ENCODE measurements around the gene SOCS1.

The SOCS1 gene

DNA sequence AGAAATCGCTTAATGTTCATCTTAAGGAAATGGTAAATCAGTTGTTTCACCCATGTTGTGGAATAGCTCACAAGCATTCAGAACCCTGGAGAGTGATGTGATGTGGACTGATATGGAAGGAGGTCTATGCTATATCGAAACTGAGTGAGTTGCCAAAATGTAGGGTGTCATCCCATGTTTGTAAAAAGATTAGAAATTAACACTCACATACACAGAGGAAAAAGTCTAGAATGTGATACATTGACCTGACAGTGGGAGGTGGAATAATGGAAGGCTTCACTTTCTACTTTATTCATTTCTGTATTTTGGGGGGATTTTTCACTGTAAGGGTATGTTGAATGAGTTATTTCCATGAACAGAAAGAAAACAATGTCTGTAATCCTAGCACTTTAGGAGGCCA, 29.8 kb upstream of the SOCS1 start:
- no peak for DNase-seq (ENCODE audit: low spot score)

DNA sequence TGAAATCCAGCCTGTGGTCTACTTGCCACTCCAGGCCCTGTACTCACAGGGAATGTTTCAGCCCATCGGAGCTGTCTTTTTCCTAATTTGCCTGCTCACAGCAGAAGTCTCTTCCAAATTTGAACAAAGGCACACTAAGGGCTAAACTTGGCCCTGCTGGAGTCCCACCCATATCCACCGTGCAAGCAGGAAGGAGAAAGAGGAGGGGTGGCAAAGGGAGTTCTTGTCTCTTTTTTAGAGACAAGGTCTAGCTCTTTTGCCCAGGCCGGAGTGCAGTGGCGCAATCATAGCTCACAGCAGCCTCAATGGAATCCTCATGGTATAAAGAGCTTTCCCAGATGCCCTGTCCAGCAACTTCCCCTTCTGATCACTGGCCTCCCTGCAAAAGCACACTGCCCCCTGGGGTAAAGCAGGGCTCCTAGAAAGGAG, 27.8 kb upstream of the SOCS1 start:
- no peak for DNase-seq (ENCODE audit: low spot score)

DNA sequence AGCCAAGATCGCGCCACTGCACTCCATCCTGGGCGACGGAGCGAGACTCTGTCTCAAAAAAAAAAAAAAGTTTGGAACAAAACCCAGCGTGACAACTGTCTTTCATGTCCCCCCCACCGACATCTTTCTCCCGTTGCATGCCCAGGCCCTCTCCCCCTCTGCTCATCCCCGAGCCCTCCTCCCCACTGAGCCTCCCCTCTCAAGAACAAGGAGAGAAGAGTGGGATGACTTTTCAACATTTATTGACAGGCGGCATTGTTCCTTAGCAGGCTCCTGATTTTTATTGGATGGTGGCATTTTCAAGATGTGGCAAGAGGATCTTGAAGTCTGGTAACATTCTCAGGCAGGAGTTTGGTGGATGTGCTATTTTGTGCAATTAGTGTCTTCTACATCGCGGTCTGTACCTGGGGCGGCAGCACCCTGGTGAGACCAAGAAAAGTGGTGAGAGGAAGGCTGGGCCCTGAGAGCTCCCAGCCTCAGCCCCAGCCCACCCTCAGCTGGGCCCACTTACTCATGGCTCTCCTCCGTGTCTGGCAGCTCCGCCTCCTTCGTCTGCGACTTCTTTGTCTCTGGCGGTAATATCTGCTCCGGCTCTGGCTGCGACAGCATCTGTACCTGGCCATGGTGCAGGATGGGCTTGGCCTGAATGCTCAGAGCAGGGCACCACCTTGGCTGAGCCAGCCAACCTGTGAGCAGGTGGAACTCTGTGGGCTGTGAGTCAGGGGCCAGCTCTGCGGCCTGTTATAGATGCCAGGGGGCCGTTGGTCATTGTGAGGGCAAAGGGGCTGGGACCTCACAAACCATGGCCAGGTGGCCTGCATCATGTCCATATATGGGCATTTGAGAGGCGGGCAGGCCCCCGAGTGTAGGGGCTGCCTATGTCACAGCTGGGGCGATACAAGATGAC, 24.9 kb upstream of the SOCS1 start, which contains the start of gene PRM1:
Gene PRM1 (minus strand): TSS at position 715 of the 907 bp plus-strand sequence. CDS start 92 bp downstream, at position 623.
- no peak for DNase-seq (ENCODE audit: low spot score)

DNA sequence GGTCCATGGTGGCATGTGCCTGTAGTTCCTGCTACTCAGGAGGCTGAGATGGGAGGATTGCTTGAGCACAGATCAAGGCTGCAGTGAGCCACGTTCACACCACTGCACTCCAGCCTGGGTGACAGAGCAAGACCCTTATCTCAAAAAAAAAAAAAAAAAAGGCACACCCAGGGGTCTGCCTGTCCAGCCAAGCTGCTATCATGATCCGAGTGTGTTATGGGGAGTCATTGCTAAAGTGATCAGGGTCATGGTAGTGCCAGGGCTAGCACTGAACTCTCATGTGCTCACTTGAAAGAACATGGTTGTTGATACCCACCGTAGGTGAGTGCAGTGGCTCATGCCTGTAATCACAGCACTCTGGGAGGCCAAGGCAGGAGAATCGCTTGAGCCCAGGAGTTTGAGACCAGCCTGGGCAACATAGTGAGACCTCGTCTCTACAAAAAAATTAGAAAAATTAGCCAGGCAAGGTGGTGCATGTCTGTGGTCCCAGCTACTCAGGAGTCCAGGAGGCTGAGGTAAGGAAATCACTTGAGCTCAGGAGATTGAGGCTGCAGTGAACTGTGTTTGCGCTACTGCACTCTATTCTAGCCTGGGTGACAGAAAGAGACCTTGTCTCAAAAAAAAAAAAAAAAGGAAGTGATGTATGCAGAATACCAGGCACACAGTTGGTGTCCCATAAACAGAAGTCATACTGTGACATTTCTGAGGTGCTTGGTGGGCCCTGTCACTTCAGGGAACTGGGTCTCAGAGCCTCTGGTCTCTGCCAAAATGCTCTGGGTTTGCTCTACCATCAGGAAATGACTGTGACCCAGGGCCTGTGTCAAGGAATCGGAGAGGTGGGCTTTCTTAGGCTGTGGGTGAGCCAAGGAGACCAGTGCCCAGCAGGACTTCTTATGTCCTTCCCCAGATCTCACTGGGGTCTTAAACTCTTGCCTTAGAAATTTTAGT, 23.0 kb upstream of the SOCS1 start:
- no peak for DNase-seq (ENCODE audit: low spot score)

DNA sequence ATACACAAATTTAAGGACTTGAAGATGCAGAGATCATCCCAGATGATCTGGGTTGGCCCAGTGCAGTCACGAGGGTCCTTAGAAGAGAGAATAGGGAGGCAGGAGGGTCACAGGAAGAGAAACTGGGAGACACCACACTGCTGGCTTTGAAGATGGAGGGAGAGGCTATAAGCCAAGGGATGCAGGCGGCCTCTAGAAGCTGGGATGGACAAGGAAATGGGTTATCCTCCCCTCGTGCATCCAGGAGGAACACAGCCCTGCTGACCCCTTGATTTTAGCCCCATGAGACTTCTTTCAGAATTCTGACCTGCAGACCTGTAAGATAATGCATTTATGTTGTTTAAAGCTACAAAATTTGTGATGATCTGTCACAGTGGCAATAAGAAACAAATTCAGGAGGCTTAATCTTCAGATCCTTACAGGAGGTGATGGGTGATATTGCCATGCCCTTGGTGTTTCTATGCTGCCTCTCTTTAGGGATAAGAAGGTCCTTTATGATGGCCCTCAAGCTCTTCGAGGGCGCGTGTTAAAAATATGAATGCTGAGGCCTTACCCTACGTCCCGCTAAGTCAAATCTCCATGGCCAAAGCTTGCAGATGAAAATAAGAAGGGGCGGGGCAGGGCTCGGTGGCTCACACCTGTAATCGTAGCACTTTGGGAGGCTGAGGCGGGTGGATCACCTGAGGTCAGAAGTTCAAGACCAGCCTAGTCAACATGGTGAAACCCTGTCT, 21.8 kb upstream of the SOCS1 start:
- DNase-seq (ENCODE audit: low spot score): no peak

DNA sequence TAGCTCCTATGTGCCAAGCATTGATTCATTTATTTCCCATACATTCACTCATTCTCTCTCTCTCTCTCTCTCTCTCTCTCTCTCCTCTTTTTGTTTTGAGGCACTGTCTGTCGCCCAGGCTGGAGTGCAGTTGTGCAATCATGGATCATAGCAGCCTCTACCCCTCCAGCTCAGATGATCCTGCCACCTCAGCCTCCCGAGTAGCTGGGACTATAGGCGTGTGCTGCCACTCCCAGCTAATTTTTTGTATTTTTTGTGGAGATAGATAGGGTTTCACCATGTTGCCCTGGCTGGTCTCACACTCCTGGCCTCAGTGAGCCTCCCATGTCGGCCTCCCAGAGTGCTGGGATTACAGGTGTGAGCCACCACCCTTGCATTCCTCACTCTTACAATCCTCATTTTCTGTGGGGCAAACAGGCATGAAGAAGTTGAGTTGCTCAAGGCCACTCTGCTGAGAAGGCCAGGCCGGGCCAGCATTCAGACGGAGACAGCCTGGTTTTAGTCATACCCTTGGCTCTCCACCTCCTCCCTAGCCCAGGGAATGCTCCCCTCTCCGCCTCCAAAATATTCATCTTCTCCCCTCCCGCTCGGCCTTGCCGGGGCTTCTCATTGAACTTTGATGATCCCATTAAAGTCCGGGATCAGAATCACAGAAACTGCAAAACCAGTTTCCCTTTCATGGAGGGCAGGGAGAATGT, 21.0 kb upstream of the SOCS1 start:
- DNase-seq (ENCODE audit: low spot score): no peak

DNA sequence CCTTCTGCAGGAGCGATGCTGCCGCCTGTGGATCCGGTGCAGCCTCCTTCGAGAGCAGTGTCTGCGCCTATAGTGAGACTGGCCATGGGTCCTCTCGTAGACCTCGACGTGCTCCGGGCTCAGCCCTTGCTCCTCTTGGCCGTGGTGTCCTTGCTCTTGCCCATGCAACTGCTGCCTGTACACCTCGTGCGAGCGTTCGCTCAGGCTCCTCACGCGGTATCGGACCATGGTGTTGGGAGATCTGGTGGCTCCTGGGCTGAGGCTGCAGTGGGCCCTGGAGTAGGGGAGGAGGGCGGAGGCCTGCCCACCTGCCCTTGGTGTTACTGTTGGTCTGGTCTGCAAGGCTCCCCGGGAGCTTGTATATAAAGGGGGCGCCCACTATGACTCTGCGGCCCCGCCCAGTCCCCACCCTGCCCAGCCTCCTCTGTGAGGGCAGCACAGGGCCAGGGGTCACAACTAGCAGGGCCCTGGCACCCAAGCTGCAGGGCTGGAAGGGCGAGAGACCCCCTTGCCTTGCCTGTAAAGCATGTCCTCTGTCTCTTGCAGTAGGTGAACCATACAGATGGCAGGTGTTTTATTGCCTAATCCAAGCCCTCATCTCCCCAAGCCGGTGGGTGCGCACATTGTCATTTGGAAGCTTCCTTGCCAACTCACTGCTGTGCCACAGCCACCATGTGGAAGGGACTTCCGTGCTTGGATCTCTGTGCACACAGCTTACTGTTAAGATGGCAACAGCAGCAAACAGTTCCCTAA, 20.3 kb upstream of the SOCS1 start, which contains the start of gene PRM2:
Gene PRM2 (minus strand): TSS at position 338 of the 753 bp plus-strand sequence. CDS start 110 bp downstream, at position 228.
- no peak for DNase-seq (ENCODE audit: low spot score)

DNA sequence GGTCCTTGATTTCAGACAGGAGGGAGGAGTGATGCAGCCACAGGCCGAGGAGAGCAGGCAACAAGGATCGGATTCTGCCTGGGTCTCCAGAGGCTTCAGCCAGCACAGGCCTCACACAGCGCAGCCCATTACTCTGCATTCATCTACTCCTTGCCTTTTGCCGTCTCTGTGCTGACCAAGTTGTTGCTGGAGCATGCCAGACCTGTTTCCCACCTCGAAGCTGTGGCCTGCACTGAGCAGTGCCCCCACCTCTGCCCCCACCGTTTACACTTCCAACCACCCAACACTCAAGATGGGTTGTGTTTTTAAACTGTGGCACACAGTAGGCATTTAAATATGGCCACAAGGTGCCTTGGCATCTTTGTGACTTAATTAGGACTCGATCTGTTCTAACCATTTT, 19.0 kb upstream of the SOCS1 start:
- no peak for DNase-seq (ENCODE audit: low spot score)

DNA sequence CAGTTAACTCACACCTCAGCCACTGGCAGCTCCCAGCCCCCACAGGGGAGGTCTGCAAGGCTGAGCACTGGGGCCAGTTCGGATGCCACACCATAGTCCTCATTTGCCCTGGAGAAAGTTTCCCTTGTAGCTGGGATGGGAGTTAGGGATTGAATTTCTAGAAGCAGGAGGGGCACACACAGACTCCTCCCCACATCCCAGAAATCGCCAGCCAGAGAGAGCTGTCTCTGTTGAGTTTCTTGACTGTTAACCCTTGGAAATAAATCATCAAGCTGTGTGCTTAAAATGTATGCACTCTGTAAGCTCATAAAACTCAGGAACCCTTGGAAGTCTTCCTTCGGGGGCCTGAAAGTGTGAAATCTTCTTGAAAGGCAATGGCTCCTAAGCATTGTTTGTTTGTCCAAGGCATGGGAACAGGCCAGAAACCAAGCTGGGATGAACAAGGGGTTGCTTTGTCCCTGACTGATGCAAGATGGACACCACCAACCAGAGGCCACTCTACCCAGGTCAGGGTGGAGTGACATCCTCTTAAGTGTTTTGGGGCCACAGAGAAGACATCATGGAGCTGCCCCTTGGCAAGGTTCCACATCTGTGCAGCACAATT, 17.8 kb upstream of the SOCS1 start:
- no peak for DNase-seq (ENCODE audit: low spot score)

DNA sequence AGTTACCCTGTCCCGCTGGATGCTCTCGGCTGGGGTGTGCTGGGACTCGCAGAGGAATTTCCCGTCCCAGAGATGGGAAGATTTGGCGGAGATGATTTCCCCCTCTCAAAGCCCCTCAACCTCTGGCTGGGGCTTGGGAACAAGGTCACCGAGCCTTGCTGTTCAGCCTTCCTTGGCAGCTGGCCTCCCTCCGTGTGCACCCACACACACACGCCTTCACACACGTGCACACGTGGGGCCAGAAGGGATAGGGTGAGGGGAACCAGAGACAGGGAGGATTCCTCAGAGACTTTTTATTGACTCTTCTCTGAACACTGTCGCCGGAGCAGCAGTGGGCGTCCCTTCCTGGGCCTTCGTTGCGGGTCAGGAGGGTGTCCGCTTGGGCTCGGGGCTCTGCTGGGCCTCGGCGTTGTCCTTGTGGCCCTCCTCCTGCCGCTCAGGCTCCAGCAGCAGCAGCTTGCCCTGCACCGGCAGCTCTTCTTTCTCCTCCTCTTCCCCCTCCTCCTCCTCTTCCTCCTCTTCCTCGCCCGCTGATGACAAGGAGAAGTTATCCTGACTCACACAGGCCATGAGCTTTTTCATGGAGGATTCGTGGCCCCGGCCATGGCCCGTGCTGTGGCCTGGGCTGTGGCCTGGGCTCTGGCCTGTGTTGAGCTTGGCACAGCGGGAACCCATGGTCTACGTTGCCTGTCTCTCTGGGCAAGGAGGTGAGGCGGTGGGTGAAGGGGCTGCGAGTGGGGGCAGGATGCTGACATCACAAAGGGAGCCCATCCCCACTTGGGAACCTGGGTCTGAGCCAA, 17.1 kb upstream of the SOCS1 start, which contains the start of gene PRM3:
Gene PRM3 (minus strand): TSS at position 709 of the 800 bp plus-strand sequence. CDS start 34 bp downstream, at position 675.
- no peak for DNase-seq (ENCODE audit: low spot score)

DNA sequence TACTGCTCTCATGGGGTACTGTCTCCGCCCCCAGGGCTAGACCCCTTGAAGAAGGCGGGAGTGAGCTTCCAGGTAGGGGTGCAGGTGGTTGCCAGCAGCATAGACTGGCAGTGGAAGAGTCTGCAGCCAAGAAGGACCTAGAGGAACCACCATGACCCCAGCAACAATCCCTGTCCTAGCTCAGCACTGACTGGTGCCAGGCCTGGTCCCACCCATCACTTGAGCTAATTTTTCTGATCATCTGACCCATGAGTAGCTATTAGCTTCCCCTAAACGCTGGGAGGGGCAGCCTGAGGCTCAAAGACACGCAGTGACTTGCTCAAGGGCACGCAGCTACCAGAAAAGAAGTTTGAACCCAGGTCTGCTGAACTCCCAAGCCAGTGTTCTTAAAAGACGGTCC, 16.5 kb upstream of the SOCS1 start:
- DNase-seq (ENCODE audit: low spot score): no peak

DNA sequence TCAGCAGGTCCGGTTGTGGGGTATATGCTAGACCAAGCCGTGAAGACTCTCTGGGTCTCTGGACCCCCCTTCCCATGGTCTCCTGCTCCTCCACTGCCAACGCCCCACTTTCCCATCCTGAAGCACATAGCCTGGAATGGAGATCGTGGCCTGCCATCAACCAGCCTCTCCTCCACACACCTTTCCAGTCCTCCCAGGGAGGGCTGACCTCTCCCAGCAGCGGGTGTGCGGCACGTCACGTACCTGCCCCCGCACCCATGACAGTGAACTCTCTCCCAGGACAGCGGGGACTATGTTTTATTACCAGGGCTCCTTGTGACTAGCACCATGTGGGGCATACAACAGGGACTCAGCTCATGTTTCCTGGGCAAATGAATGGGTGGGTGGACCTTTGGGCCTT, 15.6 kb upstream of the SOCS1 start:
- no peak for DNase-seq (ENCODE audit: low spot score)

DNA sequence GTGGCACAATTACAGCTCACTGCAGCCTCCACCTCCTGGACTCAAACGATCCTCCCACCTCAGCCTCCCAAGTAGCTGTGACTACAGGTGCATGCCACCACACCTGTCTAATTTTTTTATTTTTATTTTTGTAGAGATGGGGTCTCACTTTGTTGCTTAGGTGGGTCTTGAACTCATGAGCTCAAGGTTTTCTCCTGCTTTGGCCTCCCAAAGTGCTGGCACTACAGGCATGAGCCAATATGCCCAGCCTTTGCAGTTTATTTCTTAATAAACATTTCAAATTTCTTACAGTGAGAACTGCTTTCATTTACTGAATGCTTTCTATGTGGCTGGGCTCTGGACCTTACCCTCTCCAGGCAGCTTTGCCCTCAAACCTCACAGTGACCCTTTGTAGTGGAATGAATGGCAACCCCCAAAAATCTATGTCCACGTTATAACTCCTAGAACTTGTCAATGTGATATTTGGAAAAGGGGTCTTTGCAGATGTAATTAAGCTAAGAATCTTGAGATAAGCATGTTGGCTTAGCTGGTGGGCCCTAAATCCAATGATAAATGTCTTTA, 14.7 kb upstream of the SOCS1 start:
- DNase-seq (ENCODE audit: low spot score): no peak

DNA sequence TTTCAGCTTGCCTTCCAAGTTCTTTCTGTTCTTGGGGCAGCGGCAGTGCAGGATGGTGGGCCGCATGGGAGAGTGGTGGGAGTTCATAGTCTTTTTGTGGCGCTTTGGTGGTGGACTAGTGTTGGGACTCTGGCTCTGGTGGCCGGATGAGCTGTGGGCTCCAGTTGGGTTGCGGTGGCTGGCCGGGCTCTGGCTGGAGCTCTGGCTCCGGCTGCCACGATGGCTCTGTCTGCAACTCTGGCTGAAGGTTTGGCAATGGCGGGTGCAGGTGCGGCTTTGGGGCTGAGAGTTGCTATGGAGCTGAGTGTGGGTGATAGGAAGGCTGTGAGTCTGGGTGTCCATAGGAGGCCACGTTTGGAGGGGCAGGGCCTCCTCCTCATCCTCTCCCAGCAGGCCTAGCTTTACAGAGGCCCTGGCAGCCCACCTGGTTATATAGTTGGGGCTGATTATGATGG, 12.9 kb upstream of the SOCS1 start, which contains the start of gene TNP2:
Gene TNP2 (minus strand): TSS at position 405 of the 455 bp plus-strand sequence. CDS start 63 bp downstream, at position 342.
- no peak for DNase-seq (ENCODE audit: low spot score)

DNA sequence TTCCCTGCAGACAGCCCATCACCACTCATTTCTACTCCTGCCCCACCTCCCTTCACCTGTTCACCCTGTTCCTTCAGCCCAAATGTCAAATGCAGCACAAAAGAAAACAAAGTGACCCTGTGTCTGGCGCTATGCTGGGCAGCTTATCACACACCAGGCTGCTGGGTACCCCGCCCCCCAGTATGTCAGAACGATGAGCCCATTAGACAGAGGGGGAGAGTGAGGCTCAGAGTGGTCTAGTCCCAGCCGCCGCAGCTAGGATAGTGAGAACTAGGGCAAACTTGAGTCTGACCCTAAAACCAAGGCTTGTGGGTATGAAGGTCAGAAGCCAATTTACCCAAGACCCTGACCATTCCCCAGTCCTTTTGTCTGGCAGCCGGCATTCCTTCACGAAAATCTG, 9.1 kb upstream of the SOCS1 start:
- DNase-seq (ENCODE audit: low spot score): no peak

DNA sequence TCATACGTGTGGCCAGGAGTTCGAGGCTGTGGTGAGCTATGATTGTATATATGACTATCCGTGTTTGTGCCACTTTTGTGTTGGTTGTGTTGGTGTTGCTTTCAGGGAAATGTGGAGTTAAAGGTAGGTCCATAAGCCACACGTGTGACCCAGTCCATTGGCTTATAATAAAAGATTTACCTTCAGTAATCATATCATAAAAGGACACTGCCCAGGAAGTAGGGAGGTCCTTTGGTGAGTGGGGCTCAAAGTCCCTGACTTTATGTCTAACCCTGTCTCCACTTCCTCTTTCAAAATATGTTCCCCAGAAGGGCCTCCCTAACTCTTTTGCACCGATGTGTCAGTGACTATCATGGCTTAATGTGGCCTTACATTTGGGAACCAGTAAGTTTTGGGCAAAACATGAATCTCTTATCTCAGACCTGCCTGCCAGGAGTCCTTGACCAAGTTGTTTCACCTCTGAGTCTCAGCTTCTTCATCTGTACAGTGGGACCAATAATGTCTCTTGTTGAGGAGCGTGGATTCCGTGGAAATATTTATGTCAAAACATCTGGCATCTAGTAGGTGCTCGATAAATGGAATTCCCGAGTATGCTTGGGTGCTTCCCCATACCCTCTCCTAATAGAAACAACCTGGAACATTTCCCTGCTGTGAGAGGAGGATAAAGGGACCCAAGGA, 8.3 kb upstream of the SOCS1 start:
- DNase-seq (ENCODE audit: low spot score): no peak

DNA sequence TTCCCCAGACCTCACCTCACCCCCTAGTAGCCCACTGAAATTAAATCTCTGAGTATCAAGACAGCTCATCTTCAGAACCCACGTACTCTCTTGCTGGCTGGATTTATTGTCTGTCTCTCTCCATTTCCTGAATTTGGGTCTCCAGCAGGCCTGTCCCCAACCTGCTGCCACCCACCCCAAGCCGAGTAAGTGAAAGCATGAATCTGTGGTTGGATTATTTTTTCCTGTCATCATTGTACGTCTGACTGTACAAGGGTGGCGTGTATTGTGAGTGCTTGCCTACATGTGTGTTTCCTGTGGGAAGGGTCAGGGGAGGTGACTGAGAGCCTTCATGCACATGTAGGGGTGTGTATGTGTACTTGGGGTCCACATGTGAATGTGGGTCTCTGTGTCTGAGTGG, 7.7 kb upstream of the SOCS1 start:
- DNase-seq (ENCODE audit: low spot score): no peak

DNA sequence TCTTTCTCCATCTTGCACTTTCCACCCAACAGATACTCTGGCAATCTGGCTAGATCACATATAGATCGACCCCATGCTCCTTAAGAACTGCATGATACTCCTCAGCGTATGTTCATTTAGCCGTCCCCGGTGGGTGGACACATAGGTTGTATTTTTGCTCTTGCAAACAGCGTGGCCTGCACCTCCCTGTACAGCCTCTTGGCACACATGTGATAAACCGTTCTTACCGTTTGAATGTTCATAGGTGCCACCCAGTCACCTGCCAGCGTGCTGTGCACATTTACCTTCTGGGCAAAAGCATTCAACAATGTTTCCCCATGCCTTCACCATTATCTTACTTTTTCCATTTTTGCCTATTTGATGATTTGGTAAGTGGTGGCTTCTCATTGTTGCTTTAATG, 6.9 kb upstream of the SOCS1 start:
- no peak for DNase-seq (ENCODE audit: low spot score)

Data from AG20443 (cell line).